Osteoblast (primary cell): ENCODE results near the gene TENM4. TPM values are rescaled to one million over a fixed set of nuclear protein-coding genes. Genes with fewer than 3 reads are reported as not detected.

Source experiments
- DNase-seq: peaks from one replicate; pipeline ENCODE4 v3.0.0; 2011; ENCODE audit warnings: low spot score, mixed read lengths; ENCODE audit not compliant: insufficient read length; ENCODE audit errors: missing footprints
- H2AFZ ChIP-seq: 2 replicates; pipeline ENCODE4 v1.6.0; 2011; ENCODE audit warnings: mild to moderate bottlenecking, low read length
- H3K27ac ChIP-seq: 2 replicates; pipeline ENCODE4 v1.5.1; 2011; ENCODE audit warnings: mild to moderate bottlenecking, low read depth, low read length, moderate library complexity
- H3K27me3 ChIP-seq: 2 replicates; pipeline ENCODE4 v1.6.0; 2012; ENCODE audit warnings: mild to moderate bottlenecking, control low read depth, inconsistent platforms, low read length, moderate library complexity; ENCODE audit not compliant: insufficient read depth
- H3K36me3 ChIP-seq: 2 replicates; pipeline ENCODE4 v1.5.1; 2011; ENCODE audit warnings: mild to moderate bottlenecking, low read length, control low read depth, moderate library complexity; ENCODE audit not compliant: insufficient read depth
- H3K4me1 ChIP-seq: 2 replicates; pipeline ENCODE4 v1.5.1; 2011; ENCODE audit warnings: mild to moderate bottlenecking, low read length, control low read depth, moderate library complexity; ENCODE audit not compliant: insufficient read depth
- H3K4me2 ChIP-seq: 2 replicates; pipeline ENCODE4 v1.6.0; 2011; ENCODE audit warnings: mild to moderate bottlenecking, low read length; ENCODE audit not compliant: insufficient read depth
- H3K4me3 ChIP-seq: fragments of 200-600 bp; sonication (generic); 3 replicates; pipeline ENCODE4 v1.5.1; 2012; ENCODE audit warnings: mild to moderate bottlenecking, low read length, inconsistent platforms; ENCODE audit not compliant: insufficient read depth
- H3K79me2 ChIP-seq: 2 replicates; pipeline ENCODE4 v1.6.0; 2012; ENCODE audit warnings: mild to moderate bottlenecking, low read length, control low read depth, inconsistent platforms; ENCODE audit not compliant: insufficient read depth
- H3K9me3 ChIP-seq: 2 replicates; pipeline ENCODE4 v1.5.1; 2011; ENCODE audit warnings: low read depth, low read length, control low read depth
- H4K20me1 ChIP-seq: 2 replicates; pipeline ENCODE4 v1.6.0; 2012; ENCODE audit warnings: mild to moderate bottlenecking, low read length, control low read depth; ENCODE audit not compliant: insufficient read depth
- total RNA-seq: library from RNA; depleted of rRNA; stranded (reverse); fragments of >200 nt; gene quantifications from 2 replicates; pipeline ENCODE4 v1.2.3, GENCODE V29; 2012
- TF ChIP-seq, protein P1 (sequence below): IDR thresholded peaks from 2 replicates; pipeline ENCODE4 v1.5.1; 2011; ENCODE audit warnings: mild to moderate bottlenecking, low read depth, low read length, moderate library complexity; ENCODE audit errors: extremely low read depth

The TENM4 gene
- total RNA-seq, 1 donor = 63.3 TPM

DNA sequence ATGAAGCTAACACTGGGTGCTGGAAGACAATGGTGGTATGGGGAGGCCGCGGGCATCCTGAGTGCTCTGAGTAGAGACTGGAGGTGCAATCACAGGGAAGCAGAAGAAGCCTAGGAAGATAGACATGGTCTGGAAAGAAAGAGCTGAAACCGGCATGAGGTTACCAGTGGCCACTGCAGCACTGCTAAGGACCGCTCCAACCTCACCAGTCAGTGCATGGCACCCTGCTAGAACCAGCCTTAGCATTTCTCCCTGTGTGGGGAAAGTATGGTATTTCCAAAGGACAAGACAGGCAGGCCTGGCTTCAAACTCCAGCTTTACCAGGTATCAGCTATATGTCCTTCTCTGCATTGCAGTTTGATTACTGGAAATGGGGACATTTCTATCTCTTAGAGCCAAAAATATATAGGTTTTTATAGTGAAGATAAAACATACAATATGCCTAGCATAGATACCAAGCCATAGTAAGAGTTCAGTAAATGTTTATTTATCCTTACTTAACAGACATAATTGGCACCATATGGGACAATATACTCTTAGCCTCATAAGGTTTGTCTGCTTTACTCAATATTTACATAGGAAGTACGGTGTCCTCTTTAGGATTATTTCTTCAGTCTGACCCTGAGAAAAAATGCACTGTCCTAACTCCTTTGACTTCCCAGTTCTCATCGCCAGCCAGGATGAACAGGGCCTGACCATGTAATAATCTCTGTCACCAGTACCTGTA is 231.1 kb downstream of the TENM4 start:
- no peak for DNase-seq
- Histone ChIP-seq H3K27ac (no peak overlapping the region), H3K4me3 (no peak overlapping the region), H3K27me3 (no peaks in the 10 kb centered on the region), H3K36me3 (no peaks in the 10 kb centered on the region), H2AFZ (no peak overlapping the region), H3K4me1 (no peaks in the 10 kb centered on the region), H3K79me2 (no peaks in the 10 kb centered on the region), H4K20me1 (no peaks in the 10 kb centered on the region), H3K4me2 (no peak overlapping the region), H3K9me3 (no peaks in the 10 kb centered on the region)
- TF ChIP-seq, protein P1, sequence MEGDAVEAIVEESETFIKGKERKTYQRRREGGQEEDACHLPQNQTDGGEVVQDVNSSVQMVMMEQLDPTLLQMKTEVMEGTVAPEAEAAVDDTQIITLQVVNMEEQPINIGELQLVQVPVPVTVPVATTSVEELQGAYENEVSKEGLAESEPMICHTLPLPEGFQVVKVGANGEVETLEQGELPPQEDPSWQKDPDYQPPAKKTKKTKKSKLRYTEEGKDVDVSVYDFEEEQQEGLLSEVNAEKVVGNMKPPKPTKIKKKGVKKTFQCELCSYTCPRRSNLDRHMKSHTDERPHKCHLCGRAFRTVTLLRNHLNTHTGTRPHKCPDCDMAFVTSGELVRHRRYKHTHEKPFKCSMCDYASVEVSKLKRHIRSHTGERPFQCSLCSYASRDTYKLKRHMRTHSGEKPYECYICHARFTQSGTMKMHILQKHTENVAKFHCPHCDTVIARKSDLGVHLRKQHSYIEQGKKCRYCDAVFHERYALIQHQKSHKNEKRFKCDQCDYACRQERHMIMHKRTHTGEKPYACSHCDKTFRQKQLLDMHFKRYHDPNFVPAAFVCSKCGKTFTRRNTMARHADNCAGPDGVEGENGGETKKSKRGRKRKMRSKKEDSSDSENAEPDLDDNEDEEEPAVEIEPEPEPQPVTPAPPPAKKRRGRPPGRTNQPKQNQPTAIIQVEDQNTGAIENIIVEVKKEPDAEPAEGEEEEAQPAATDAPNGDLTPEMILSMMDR = no peak

- Histone ChIP-seq H3K4me2 (no peak overlapping the region), H3K4me3 (no peak overlapping the region), H3K79me2 (no peaks in the 10 kb centered on the region), H3K27ac (no peak overlapping the region), H3K36me3 (no peaks in the 10 kb centered on the region), H3K27me3 (no peaks in the 10 kb centered on the region), H2AFZ (no peak overlapping the region), H4K20me1 (no peaks in the 10 kb centered on the region), H3K9me3 (no peaks in the 10 kb centered on the region), H3K4me1 (no peaks in the 10 kb centered on the region)
- DNase-seq = no peak
- TF ChIP-seq, protein P1 = no peak
Observed at GRCh38 chr11:79208126-79208525, 232.7 kb downstream of the TENM4 start.

GRCh38 chr11:79206951-79207350 is 233.9 kb downstream of the TENM4 start:
- Histone ChIP-seq H3K27me3 (no peaks in the 10 kb centered on the region), H4K20me1 (no peaks in the 10 kb centered on the region), H3K4me1 (no peaks in the 10 kb centered on the region), H3K79me2 (no peaks in the 10 kb centered on the region), H3K9me3 (no peaks in the 10 kb centered on the region), H3K27ac (no peak overlapping the region), H3K4me3 (no peak overlapping the region), H2AFZ (no peak overlapping the region), H3K4me2 (no peak overlapping the region), H3K36me3 (no peaks in the 10 kb centered on the region)
- TF ChIP-seq, protein P1 = no peak
- no peak for DNase-seq

- Histone ChIP-seq H3K27ac (no peak overlapping the region), H2AFZ (no peak overlapping the region), H3K27me3 (no peaks in the 10 kb centered on the region), H3K4me2 (no peak overlapping the region), H4K20me1 (no peaks in the 10 kb centered on the region), H3K79me2 (no peaks in the 10 kb centered on the region), H3K9me3 (no peaks in the 10 kb centered on the region), H3K4me3 (no peak overlapping the region), H3K4me1 (no peaks in the 10 kb centered on the region), H3K36me3 (no peaks in the 10 kb centered on the region)
- TF ChIP-seq, protein P1 = no peak
- no peak for DNase-seq
Observed at GRCh38 chr11:79205786-79206185, 235.0 kb downstream of the TENM4 start.
